Measurements from ENCODE around the gene NAXD.
"Not testable (repeated sequence)": the region's sequence is repeated elsewhere in the genome, so short reads cannot be mapped to it uniquely, and the experiment has no call there.

NAXD gene

DNA sequence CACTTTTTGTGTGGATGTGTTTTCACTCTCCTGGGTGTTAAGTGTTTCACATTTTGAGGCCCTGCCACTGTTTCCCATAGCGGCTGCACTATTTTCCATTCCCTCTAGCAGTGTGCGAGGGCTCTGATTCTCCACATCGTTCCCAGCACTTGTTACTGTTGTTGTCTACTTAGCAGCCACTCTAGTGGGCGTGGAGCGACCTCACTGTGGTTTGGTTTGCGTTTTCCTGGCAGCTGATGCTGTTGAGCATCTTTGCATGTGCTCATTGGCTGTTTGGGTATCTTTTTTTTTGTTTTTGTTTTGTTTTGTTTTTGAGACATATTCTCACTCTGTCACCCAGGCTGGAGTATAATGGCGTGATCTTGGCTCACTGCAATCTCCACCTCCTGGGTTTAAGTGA, 14.4 kb downstream of the NAXD start:
- DNase-seq, result peak; percentile 30

DNA sequence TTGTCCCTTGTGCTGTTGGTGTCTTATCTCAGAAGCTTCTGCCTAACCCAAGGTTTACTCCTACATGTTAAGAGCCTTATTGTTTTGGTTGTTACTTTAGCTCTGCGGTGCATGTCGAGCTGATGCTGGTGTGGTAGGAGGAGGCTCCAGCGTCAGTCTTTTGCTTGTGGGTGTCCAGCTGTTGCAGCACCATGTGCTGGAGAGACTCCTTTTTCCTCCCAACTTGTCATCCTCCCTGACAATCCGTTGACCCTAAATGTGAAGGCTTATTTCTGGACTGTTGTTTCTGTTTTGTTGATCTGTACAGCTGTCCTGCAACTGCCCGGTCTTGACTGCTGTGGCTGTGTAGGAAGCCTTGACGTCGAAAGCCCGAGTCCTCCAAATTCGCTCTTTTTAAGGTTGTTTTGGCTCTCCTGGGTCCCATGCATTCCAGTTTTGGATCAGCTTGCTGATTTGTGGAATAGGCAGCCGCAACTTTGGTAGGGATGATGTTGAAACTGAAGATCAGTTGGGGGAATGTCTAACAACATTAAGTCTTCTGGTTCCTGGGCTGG, 15.3 kb downstream of the NAXD start:
- DNase-seq, result no peak

DNA sequence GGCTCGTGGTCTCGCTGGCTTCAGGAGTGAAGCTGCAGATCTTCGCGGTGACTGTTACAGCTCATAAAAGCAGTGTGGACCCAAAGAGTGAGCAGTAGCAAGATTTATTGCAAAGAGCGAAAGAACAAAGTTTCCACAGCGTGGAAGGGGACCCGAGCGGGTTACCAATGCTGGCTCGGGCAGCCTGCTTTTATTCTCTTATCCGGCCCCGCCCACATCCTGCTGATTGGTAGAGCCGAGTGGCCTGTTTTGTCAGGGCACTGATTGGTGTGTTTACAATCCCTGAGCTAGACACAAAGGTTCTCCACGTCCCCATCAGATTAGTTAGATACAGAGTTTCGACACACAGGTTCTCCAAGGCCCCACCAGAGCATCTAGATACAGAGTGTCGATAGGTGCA, 16.9 kb downstream of the NAXD start:
- not testable (repeated sequence) for DNase-seq

DNA sequence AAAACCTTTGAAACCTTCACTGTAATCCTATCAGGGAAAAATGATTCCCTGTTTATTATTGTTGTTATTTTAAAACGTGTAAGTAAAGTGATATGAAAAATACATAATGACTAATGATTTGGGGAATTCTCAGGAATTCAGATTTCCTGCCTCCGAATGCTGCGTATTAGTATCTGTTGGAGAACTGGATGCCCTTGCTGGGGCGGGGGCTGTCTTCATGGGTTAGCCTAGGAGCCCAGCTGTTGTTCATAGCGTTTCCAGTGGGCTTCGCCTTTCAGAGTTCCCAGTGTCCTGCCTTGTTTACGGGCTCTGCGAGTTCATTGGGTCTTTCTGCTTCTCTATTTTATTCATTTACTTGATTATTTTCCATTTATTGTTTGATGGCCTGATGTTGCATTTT, 18.4 kb downstream of the NAXD start:
- DNase-seq, result no peak

DNA sequence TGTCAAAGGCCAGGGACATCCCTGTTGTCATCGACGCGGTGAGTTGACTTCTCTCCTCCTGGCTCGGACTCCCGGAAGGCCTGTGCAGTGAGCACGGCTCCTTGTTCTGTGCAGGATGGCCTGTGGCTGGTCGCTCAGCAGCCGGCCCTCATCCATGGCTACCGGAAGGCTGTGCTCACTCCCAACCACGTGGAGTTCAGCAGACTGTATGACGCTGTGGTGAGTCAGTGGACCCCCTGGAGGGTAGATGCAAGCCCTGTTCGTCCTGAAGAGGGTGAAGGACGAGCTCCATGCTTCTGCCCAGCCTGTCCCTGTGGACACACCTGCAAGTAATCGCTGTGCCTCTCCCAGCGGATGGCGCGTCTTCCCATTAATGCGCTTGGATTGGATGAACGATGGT, 19.2 kb downstream of the NAXD start:
- DNase-seq, result no peak

DNA sequence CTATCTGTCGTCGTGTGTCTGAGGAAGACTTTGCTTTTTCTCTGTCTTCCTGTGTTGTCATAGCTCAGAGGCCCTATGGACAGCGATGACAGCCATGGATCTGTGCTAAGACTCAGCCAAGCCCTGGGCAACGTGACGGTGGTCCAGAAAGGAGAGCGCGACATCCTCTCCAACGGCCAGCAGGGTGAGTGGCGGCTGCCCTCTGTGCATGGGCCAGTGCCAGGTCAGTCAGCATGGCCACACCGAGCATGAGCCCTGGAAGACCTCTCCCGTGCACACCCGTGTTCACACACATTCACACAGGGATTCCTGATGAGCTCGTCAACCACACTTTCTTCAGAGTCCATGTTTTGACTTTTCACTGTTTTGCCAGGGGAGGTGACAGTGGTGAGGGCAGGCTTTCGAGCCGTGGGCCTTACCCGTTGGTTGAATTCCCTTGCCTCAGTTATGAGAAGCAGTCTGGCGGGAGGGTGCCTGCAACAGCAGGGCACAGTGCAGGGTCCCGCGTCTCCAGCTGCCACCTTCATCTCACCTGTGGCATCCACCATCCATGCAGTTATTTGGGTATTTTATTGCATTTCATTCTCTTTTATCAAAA, 20.2 kb downstream of the NAXD start:
- DNase-seq, result no peak

DNA sequence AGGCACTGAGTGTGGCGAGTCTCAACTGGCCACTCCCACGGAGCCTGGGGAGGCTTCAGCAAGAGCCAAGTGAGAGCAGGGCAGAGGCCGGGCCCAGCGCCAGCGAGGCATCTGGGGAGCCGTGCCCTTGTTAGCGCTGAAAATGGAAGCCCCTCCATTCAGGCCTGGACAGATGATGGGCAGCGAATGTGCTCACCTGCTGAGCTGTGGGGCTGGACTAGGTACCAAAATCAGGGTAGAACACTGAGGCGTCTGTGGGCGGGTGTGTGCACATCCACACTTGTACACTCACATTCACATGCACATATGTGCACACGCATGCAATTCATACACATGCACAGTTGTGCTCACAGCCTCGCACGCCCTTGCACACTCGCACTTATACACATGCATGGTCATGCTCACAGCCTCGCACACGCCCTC, 20.7 kb downstream of the NAXD start:
- DNase-seq, result no peak

DNA sequence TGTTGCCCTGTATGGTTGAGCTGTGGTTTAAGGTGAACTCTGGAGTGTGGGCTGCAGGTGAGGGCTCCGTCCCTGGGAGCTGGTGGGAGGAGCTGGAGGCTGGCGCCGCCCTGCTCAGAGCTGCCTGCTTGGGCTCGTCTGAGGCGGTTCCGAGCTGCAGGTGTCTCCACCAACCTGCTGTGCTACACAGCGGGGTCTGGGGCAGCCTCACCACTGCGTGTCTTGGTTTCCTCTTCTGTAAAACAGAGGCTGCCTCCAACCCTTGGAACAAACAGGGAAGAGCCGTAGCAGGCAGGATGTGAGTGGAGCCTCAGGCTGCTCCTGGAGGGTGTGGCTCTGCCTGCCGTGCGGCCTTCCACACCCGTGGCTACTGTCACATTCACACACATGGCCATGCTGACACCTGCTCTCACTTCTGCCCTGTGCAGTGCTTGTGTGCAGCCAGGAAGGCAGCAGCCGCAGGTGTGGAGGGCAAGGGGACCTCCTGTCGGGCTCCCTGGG, 21.4 kb downstream of the NAXD start:
- DNase-seq, result no peak

DNA sequence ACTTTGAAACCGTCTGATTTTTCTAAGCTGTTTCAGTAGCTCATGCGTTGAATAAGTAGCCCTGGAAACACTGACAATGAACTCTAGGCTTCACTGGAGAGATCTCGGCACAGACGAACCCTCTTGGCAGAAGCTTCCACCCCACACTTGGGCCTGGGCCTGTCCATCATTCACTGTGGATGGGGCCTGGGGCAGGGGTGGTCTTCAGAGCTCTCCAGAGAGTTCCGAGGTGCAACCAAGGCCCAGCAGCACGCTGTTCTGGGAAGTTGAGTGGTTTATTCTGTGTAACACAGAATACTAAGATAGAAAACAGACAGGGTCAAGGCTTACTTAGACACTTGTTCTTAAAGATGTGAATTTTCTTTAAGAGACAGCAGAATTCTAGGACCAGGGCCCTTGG, 21.9 kb downstream of the NAXD start:
- no peak for DNase-seq

DNA sequence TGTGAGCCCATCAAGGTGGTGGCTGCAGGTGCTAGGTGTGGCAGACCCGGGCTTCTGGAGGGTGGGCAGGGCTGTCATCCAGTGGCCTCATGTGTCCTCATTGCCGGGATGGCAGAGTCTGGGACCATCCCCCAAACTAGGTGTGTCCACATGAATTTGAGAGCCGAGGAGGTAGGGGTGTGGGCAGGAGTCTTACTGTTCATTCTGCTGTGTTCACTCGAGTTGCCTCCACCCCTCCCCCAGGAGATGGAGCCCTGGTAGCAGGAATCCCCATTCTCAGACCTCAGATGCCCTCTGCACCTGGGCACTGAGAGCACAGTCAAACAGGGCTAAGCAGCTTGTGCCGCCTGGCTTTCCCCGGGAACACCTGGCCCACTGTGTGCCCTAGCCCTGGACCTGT, 22.4 kb downstream of the NAXD start:
- no peak for DNase-seq

DNA sequence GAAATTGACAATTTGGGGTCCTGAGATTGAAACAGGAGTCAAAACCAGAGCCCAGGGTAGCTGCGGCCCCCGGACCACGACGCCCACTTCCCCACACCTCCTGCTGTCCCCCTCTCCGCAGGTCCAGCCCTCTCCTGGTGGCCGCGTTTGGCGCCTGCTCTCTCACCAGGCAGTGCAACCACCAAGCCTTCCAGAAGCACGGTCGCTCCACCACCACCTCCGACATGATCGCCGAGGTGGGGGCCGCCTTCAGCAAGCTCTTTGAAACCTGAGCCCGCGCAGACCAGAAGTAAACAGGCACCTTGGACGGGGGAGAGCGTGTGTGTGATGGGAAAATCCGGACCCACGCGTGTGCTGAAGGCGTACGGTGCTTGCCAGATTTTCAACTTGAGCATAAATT, 22.9 kb downstream of the NAXD start:
- DNase-seq, result no peak

DNA sequence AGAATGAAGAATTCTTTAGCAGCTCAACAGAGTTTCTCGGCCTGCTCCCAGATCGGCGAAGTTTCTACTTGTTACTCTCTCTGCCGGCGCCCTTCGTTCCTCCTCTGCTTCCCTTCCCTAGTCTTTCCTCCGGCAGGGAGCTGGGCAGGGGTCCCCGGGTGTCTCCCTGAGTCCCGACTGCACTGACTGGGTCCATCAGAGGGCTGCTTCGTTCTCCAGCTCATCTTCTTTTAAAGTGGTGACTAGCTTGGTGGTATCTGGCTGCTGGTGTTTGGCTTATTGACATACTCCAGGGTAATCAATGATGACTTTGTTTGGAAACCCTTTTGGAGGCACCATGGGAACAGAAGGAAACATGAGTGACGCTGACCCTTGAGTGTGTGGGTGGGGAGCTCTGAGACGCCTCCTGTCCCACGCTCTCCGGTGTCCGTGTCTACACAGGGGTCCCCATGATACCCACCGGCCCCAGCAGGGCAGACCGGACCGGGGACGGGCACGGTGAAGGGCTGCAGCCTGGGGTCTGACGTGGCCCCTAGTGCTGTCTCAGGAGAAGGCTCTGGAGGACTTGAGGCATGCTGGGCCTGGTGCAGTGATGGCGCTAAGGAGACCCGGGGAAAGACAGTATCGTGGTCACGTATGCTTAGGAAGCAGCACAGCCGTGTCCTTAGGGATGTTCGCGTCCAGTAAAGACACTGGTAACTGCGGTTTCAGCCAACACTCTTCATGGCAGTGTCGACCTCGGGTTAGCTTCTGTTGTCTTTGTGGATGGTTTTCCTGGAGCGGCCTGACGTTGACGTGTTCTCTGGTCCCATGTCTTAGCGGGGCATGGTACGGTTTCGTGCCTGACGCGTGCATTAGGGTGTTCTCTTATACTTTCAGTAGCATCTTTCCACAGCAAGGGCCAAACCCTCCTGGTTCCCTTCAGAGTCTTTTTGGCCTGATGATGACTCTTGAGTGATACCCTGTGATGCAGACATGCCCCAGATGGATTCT, 23.8 kb downstream of the NAXD start:
- DNase-seq, result no peak

DNA sequence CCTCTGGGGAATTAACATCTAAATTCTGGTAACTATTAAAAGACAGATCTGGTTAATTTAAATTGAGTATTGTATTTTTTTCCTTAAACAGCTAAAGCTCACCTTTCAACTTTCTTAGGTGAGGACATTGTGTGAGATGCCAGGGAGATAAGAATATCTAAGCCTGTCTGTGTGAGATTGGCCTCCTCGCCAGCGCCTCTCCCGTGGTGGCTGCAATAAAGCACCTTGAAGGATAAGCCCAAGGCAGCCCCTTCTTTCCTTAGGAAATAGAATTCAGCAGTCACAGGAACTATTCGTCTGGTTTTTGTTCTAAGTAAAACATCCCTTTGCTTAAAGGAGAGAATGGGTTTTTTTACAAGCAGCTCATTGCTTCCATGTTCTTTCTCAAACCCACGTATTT, 24.6 kb downstream of the NAXD start:
- DNase-seq, result no peak

DNA sequence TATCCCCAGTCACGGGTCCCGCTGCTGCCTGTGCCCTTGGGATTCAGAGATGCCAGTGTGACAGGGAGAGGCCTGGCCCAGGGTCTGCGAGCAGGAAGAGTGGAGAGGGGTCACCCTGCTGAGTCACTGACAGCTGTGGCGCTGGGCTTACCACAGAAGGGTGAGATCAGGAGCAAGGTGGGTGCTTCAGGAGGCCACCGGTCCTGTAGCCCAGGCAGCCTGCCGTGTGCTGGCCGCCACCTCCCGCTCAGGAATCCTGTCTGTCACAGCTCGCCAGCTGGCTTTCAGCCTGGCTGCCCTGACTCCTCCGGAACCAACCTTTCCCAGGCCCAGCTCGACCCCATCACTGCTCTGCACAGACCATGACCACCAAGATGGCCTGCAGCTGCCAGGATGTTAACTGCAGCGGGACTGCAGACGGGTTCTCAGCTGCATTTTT, 25.3 kb downstream of the NAXD start:
- no peak for DNase-seq

DNA sequence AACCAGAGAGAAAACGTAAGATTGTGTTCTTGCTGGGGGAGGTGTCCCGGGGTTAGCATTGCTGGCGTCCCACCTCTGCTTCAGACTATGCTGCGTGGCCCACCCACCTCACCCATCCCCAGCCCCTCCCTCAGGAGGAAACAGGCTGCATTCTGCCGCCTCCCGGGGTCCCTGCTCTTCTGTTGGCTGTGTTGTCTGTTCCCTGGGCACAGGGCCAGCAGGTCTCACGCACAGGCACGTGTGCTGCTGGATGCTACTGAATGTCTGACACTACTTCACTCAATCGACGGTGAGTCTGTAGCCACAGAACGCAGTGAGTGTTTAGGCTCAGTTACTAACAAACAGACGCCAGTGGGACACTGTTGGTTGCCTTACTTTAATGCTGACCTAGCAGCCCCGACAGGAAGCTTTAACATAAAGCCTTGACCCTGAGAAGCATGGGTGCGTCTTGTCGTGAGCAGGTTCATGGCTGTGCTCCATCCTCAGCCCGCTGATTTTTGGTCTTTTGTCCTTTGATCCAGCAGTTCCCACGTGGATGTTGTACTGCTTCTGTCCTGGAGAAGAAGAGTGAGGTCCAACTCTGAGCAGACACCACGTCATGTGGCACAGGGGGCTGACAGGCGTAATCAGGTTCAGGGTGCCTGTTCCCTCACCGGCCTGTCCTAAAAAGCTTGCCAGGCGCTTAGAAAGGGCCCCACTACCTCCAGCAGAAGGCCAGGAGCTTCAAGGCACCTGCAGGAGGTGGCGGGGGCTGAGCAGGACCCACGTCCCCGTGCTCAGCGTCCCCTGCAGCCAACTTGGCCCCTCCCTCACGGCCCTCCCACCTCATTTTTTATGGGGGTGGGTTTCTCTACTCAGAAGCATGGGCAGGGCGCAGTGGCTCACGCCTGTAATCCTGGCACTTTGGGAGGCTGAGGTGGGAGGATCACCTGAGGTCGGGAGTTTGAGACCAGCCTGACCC, 26.0 kb downstream of the NAXD start:
- DNase-seq, result no peak

DNA sequence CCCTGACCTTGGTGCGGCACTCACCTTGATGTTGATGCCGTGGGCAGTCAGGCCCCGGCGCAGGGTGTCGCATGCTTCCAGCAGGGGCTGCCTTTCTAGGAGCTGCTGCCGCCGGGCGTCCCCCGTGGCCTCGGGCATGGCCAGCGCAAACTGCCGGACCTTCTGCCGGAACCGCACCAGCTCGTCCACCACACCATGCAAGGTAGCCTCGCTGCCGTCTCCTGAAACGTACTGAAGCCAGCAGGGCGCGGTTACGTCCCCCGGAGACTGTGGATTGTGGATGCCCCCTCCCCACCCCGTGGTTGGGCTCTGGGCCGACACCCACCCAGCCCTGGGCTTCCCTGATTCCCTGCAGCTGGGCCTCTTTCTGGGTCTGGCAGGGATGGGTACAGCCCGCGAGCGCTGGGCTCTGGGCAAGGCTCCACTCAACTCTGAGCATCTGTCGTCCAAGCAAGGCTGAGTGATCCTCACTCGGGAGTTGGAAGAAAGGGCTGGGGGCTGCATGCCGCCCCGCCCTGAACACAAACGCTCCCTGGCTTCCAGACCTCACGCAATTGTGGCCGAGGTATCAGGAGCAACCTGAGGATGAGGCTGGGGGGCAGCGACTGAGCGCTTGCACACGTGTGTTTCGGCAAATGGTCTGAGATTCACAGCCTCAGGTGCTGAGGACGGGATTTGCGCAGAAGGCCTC, 27.1 kb downstream of the NAXD start:
- no peak for DNase-seq

DNA sequence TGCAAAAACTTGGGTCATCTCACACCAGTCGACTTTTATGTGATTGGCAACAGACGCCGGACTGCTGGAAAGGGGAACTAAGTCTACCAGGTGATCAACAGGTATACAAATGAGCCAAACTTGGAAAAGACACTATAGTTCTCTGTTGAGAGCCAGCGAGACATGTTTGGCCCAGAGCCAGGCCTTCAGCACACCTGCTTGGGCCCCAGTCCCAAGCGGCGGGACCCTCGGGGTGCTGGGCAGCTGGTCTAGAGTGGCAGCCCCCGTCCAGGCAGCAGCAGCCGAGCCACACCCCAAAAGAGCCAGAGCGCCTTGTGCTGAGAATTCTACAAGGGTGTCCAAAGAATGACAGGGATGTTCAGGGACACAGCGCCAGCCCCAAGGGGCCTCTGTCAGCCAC, 28.0 kb downstream of the NAXD start:
- no peak for DNase-seq

DNA sequence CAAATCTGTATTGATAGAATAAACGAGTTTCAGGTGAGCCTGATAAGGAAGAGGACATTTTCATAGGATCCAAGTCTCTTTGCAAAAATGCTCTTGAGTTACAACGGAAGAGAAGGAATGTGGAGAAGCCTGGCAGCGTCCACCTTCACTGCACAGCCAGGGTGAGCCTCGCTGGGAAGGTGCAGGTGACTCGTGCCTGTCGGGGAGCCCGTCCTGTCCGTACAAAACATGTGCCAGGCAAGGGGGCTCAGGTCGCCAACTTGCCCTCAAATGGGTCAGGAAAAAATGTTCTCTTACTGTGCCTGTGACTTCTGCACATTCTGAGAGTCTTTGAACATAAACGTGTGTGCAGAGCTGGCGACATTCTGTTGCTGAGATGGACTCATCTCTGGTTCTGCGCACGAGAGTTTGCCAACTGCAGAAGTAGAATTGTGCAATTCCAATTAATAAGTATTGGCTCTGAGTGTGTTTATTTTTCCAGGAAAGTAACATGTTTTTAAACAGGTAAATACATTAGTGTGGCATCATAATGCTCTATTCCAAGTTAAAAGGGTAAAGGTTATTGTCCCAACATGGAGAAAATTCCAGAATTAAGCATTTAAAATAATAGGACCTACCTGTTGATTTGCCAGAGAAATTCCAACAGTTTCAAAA, 28.6 kb downstream of the NAXD start:
- no peak for DNase-seq

DNA sequence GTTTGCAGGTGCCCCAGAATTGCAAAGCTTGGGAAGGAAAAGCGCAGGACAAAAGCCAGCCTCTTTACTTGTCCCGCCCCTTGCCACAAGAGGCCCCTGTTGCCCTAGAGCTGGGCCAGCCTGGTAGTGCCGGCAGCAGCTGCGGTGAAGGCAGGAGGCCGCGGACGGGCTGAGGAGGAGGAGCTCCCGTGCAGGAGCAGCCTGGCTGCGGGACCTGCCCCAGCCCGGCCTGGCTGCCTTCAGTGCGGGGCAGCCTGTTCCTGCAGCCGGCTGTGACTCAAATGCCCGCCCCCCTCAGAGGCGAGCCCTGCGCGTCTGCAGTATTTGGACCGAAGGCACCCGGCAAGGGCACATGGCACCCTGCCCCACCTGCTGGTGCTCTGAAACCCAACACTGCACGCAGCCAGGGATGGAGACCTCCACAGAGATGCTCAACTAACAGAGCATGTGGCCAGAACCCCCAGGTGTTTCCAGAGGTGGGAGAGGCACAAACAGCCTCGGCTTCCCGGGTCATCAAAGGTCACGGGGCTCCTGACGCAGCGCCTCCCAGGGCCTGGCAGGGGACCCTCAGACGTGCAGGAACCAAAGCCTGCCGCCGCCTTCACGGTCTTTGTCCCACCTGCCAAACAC, 29.7 kb downstream of the NAXD start:
- peak; percentile 57 for DNase-seq

DNA sequence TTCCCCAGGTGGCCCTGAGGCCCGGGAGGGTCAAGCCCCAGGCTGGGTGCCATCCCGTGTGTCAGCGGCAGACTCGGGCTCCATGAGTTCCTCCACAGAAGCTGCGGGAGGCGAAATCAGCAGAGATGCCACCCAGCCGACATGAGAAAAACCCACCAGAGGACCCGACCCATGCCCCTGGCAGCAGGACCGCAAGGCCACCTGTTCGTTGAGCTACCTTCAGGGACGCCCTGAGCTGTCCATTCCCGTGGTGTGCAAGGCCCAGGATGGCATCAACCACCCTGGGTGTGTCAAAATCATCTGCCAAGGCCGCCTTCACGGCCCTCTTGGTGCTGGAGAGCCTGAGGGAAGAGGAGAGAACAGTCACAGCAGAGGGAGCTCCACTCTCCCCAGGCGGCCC, 30.4 kb downstream of the NAXD start:
- DNase-seq, result no peak
